Lower leg skin (tissue), 3 donors: ENCODE data around the gene NPR2.

Source experiments
- POLR2A ChIP-seq, 2 donors: fragments of 450-650 bp; IDR thresholded peaks; one replicate each; pipeline ENCODE4 v1.6.1; 2016 to 2017; ENCODE audit warnings: antibody characterized with exemption in 2 of 2, mild to moderate bottlenecking in 1 of 2, moderate library complexity in 1 of 2
- TF ChIP-seq, protein P1 (sequence below), 3 donors: fragments of 450-650 bp; IDR thresholded peaks; one replicate each; pipeline ENCODE4 v1.5.1; 2016; ENCODE audit warnings: antibody characterized with exemption in 3 of 3, mild to moderate bottlenecking in 3 of 3, moderate library complexity in 2 of 3

DNA sequence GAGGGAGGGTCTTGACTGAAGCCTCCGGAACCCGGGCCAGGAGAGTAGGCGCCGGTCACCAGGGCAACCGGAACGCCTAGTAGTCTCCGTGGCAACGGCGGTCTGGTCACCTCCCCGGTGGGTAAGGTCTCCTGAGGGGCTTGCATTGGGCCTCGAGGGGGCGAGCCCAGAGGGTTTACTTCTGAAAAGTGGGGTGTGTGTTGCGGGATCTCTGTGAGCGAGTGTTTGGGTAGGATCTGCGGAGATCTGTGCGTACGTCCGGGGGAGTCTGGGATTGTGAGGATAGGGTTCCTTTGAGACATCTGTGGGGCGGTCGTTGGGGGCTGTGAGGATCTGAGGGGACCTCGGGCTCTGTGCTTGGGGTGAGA is 37.3 kb downstream of the NPR2 start, which contains the start of gene FAM221B:
- TF ChIP-seq, protein P1, sequence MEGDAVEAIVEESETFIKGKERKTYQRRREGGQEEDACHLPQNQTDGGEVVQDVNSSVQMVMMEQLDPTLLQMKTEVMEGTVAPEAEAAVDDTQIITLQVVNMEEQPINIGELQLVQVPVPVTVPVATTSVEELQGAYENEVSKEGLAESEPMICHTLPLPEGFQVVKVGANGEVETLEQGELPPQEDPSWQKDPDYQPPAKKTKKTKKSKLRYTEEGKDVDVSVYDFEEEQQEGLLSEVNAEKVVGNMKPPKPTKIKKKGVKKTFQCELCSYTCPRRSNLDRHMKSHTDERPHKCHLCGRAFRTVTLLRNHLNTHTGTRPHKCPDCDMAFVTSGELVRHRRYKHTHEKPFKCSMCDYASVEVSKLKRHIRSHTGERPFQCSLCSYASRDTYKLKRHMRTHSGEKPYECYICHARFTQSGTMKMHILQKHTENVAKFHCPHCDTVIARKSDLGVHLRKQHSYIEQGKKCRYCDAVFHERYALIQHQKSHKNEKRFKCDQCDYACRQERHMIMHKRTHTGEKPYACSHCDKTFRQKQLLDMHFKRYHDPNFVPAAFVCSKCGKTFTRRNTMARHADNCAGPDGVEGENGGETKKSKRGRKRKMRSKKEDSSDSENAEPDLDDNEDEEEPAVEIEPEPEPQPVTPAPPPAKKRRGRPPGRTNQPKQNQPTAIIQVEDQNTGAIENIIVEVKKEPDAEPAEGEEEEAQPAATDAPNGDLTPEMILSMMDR (IDR thresholded peaks at IDR 0.05), result no peak
- TF ChIP-seq POLR2A (IDR thresholded peaks at IDR 0.05), result no peak
